MM.1S (cell line): Measurements from ENCODE around the gene ANKS4B.
"Not testable (repeated sequence)": the region's sequence is repeated elsewhere in the genome, so short reads cannot be mapped to it uniquely, and the experiment has no call there.

Experiments used
- DNase-seq: peaks from one replicate; pipeline ENCODE4 v3.0.0-alpha.2; 2015
- H2AFZ ChIP-seq: fragments of 300-600 bp; sonication (generic); 2 replicates; pipeline ENCODE4 v1.6.0; 2016; ENCODE audit warnings: antibody characterized with exemption, low read length
- H3F3A ChIP-seq: fragments of 300-600 bp; sonication (generic); 2 replicates; pipeline ENCODE4 v1.6.1; 2016; ENCODE audit warnings: mild to moderate bottlenecking, antibody characterized with exemption, low read length, moderate library complexity, mixed read lengths; ENCODE audit not compliant: insufficient read depth
- H3K27ac ChIP-seq: fragments of 300-600 bp; sonication (generic); 2 replicates; pipeline ENCODE4 v1.5.1; 2016; ENCODE audit warnings: mild to moderate bottlenecking, low read length
- H3K27me3 ChIP-seq: fragments of 300-600 bp; sonication (generic); replicated peaks from 2 replicates; pipeline ENCODE4 v1.6.0; 2016; ENCODE audit warnings: low read length; ENCODE audit not compliant: insufficient read depth
- H3K36me3 ChIP-seq: fragments of 300-600 bp; sonication (generic); replicated peaks from 2 replicates; pipeline ENCODE4 v1.6.1; 2016; ENCODE audit warnings: mild to moderate bottlenecking, low read length, mixed read lengths; ENCODE audit not compliant: insufficient read depth
- H3K4me1 ChIP-seq: fragments of 300-600 bp; sonication (generic); 2 replicates; pipeline ENCODE4 v1.6.1; 2016; ENCODE audit warnings: low read length, mixed read lengths
- H3K4me2 ChIP-seq: fragments of 300-600 bp; sonication (generic); 2 replicates; pipeline ENCODE4 v1.6.0; 2016; ENCODE audit warnings: low read depth, low read length
- H3K4me3 ChIP-seq: fragments of 300-600 bp; sonication (generic); 2 replicates; pipeline ENCODE4 v1.5.1; 2016; ENCODE audit warnings: low read length, mixed read lengths
- H3K79me2 ChIP-seq: fragments of 300-600 bp; sonication (generic); 2 replicates; pipeline ENCODE4 v1.6.1; 2016; ENCODE audit warnings: mixed run types, low read length, mixed read lengths
- H3K9ac ChIP-seq: fragments of 300-600 bp; sonication (generic); 2 replicates; pipeline ENCODE4 v1.6.1; 2016; ENCODE audit warnings: low read length, mixed read lengths
- H3K9me2 ChIP-seq: fragments of 300-600 bp; sonication (generic); replicated peaks from 2 replicates; pipeline ENCODE4 v1.6.1; 2016; ENCODE audit warnings: mild to moderate bottlenecking, low read length, mixed read lengths; ENCODE audit not compliant: insufficient read depth
- H3K9me3 ChIP-seq: fragments of 300-600 bp; sonication (generic); replicated peaks from 2 replicates; pipeline ENCODE4 v1.6.1; 2016; ENCODE audit warnings: mild to moderate bottlenecking, low read length, mixed read lengths; ENCODE audit not compliant: insufficient read depth
- H4K20me1 ChIP-seq: fragments of 300-600 bp; sonication (generic); 2 replicates; pipeline ENCODE4 v1.6.1; 2016; ENCODE audit warnings: mild to moderate bottlenecking, low read length, moderate library complexity, mixed read lengths; ENCODE audit not compliant: insufficient read depth
- CTCF ChIP-seq: fragments of 300-600 bp; sonication (generic); IDR thresholded peaks from 2 replicates; pipeline ENCODE4 v1.5.1; 2016; ENCODE audit warnings: antibody characterized with exemption, low read length, mixed read lengths
- EZH2 ChIP-seq: fragments of 300-600 bp; sonication (generic); optimal IDR thresholded peaks from 2 replicates; pipeline ENCODE3; 2017; ENCODE audit warnings: low read depth, mild to moderate bottlenecking, antibody characterized with exemption, low read length, mixed read lengths
- EZH2phosphoT487 ChIP-seq: fragments of 300-600 bp; sonication (generic); IDR thresholded peaks from 2 replicates; pipeline ENCODE4 v1.6.1; 2018; ENCODE audit warnings: antibody characterized with exemption, low read length

The ANKS4B gene

GRCh38 chr16:21283521-21284289 lies 50.2 kb downstream of the ANKS4B start:
- DNase-seq: no peak
- TF ChIP-seq EZH2: no peak
- TF ChIP-seq CTCF: no peak
- no peak for TF ChIP-seq EZH2phosphoT487
- H3K9ac ChIP-seq: no peak overlapping the region

GRCh38 chr16:21284414-21284813 lies 50.9 kb downstream of the ANKS4B start:
- Histone ChIP-seq H3K4me3 (no peak overlapping the region), H2AFZ (no peak overlapping the region), H3K79me2 (no peaks in the 10 kb centered on the region), H3K36me3 (no peaks in the 10 kb centered on the region), H3K9me3 (no peaks in the 10 kb centered on the region), H3K27ac (no peak overlapping the region), H3K9ac (no peak overlapping the region), H4K20me1 (no peaks in the 10 kb centered on the region), H3F3A (no peaks in the 10 kb centered on the region), H3K9me2 (no peaks in the 10 kb centered on the region), H3K27me3 (no peaks in the 10 kb centered on the region), H3K4me2 (no peak overlapping the region), H3K4me1 (no peaks in the 10 kb centered on the region)
- no peak for DNase-seq
- TF ChIP-seq EZH2: no peak
- no peak for TF ChIP-seq CTCF

More at GRCh38 chr16:21283521-21284289, 50.2 kb downstream of the ANKS4B start:
- Histone ChIP-seq H3K4me2 (no peak overlapping the region), H3K27ac (no peak overlapping the region), H3K79me2 (no peaks in the 10 kb centered on the region), H3K4me1 (no peaks in the 10 kb centered on the region), H3K9me3 (no peaks in the 10 kb centered on the region), H3K4me3 (no peak overlapping the region), H3K9me2 (no peaks in the 10 kb centered on the region), H3K36me3 (no peaks in the 10 kb centered on the region), H3F3A (no peaks in the 10 kb centered on the region), H2AFZ (no peak overlapping the region), H4K20me1 (no peaks in the 10 kb centered on the region), H3K27me3 (no peaks in the 10 kb centered on the region)

- H3K9ac ChIP-seq: no peak overlapping the region
- no peak overlapping the region for H2AFZ ChIP-seq
- no peaks in the 10 kb centered on the region for H3K9me3 ChIP-seq
- no peaks in the 10 kb centered on the region for H3K27me3 ChIP-seq
- H3F3A ChIP-seq: no peaks in the 10 kb centered on the region
- no peak overlapping the region for H3K4me2 ChIP-seq
- no peaks in the 10 kb centered on the region for H3K4me1 ChIP-seq
- H3K9me2 ChIP-seq: no peaks in the 10 kb centered on the region
- no peak overlapping the region for H3K27ac ChIP-seq
- H3K36me3 ChIP-seq: no peaks in the 10 kb centered on the region
- TF ChIP-seq EZH2: no peak
- no peak for TF ChIP-seq CTCF
- no peak for TF ChIP-seq EZH2phosphoT487
- no peak overlapping the region for H3K4me3 ChIP-seq
- no peaks in the 10 kb centered on the region for H4K20me1 ChIP-seq
- no peak for DNase-seq
- H3K79me2 ChIP-seq: no peaks in the 10 kb centered on the region
Observed at GRCh38 chr16:21285314-21285713, 51.8 kb downstream of the ANKS4B start.

GRCh38 chr16:21289789-21290188 lies 56.3 kb downstream of the ANKS4B start:
- H3K9me2 ChIP-seq, H3K36me3 ChIP-seq, H3K4me3 ChIP-seq, H3K9me3 ChIP-seq, H3F3A ChIP-seq, H3K27ac ChIP-seq, H3K4me1 ChIP-seq, DNase-seq, H2AFZ ChIP-seq, H3K27me3 ChIP-seq, H3K9ac ChIP-seq, H3K79me2 ChIP-seq, H4K20me1 ChIP-seq, H3K4me2 ChIP-seq: not testable (repeated sequence)
